IPS-11a (cell line): ENCODE measurements around the gene EED.
"Not testable (repeated sequence)": the region's sequence is repeated elsewhere in the genome, so short reads cannot be mapped to it uniquely, and the experiment has no call there.

Source experiments
- H3K4me3 ChIP-seq: one replicate; pipeline ENCODE4 v1.5.1; 2013; ENCODE audit warnings: low read depth, low read length, control low read depth

EED gene

GRCh38 chr11:86218125-86219084 is 26.1 kb upstream of the EED start:
- no peak overlapping the region for H3K4me3 ChIP-seq

GRCh38 chr11:86219311-86220193 is 25.0 kb upstream of the EED start:
- H3K4me3 ChIP-seq: no peak overlapping the region

GRCh38 chr11:86220653-86221052 is 23.9 kb upstream of the EED start:
- H3K4me3 ChIP-seq: no peak overlapping the region

- H3K4me3 ChIP-seq: no peak overlapping the region
Observed at GRCh38 chr11:86222081-86222480, 22.5 kb upstream of the EED start.

- H3K4me3 ChIP-seq: not testable (repeated sequence)
Observed at GRCh38 chr11:86224575-86224974, 20.0 kb upstream of the EED start.

- H3K4me3 ChIP-seq: not testable (repeated sequence)
Observed at GRCh38 chr11:86225344-86225743, 19.2 kb upstream of the EED start.

GRCh38 chr11:86228269-86229038 is 16.1 kb upstream of the EED start:
- H3K4me3 ChIP-seq: no peak overlapping the region

- not testable (repeated sequence) for H3K4me3 ChIP-seq
Observed at GRCh38 chr11:86229039-86229330, 15.6 kb upstream of the EED start.

- H3K4me3 ChIP-seq: no peak overlapping the region
Observed at GRCh38 chr11:86230179-86230804, 14.3 kb upstream of the EED start.

- no peak overlapping the region for H3K4me3 ChIP-seq
Observed at GRCh38 chr11:86230921-86231434, 13.6 kb upstream of the EED start.

- H3K4me3 ChIP-seq: no peak overlapping the region
Observed at GRCh38 chr11:86232556-86232955, 12.0 kb upstream of the EED start.

GRCh38 chr11:86234831-86235461 is 9.6 kb upstream of the EED start:
- H3K4me3 ChIP-seq: no peak overlapping the region

- no peak overlapping the region for H3K4me3 ChIP-seq
Observed at GRCh38 chr11:86237267-86237804, 7.2 kb upstream of the EED start.

- H3K4me3 ChIP-seq: no peak overlapping the region
Observed at GRCh38 chr11:86240164-86240563, 4.4 kb upstream of the EED start.

GRCh38 chr11:86241956-86242535 is 2.5 kb upstream of the EED start:
- no peak overlapping the region for H3K4me3 ChIP-seq

- H3K4me3 ChIP-seq: no peak overlapping the region
Observed at GRCh38 chr11:86243396-86243795, 1.2 kb upstream of the EED start.

GRCh38 chr11:86244063-86244521 is 461 bp upstream of the EED start:
- H3K4me3 ChIP-seq: peak overlapping the region; percentile 94

GRCh38 chr11:86245369-86246292 is 1.1 kb downstream of the EED start:
- peak overlapping the region; percentile 94 for H3K4me3 ChIP-seq
